ENCODE measurements around the gene DIAPH2.

The DIAPH2 gene

DNA sequence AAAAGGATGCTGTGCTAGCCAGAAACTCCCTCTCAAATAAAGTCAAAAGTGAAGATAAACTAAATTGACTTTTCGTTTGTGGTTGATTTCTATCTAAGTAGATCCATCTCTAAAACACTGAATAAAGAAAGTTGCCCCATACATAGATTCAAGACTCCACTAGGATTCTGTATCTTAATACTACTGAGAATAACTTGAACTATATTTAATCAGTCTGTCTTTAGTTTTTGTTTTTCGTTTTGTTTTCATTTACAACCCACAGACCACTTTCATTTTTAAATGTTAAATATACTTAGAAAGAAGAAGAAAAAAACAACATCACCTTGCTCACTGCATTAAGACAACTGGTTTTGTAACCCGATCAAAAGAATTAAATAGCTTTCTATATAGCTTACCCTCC is 854.1 kb downstream of the DIAPH2 start:
- no peaks in the 10 kb centered on the region for H3K4me1 ChIP-seq (ENCODE audit: control insufficient read depth in 1 of 2, insufficient read depth in 1 of 2, low read depth in 1 of 2, low read length in 1 of 2)
- TF ChIP-seq CTCF (IDR thresholded peaks at IDR 0.05), result no peak
- H3K27me3 ChIP-seq, result no peaks in the 10 kb centered on the region
- H3K36me3 ChIP-seq, result no peaks in the 10 kb centered on the region
- no peaks in the 10 kb centered on the region for H3K9me3 ChIP-seq
- no peak overlapping the region for H3K4me3 ChIP-seq (ENCODE audit: low read depth in 1 of 2, low read length in 1 of 2)
- H3K27ac ChIP-seq, result no peak overlapping the region

- no peak for TF ChIP-seq CTCF (IDR thresholded peaks at IDR 0.05)
- Histone ChIP-seq H3K4me1 (ENCODE audit: control insufficient read depth in 1 of 2, insufficient read depth in 1 of 2, low read depth in 1 of 2, low read length in 1 of 2) (no peaks in the 10 kb centered on the region), H3K4me3 (ENCODE audit: low read depth in 1 of 2, low read length in 1 of 2) (no peak overlapping the region), H3K27ac (no peak overlapping the region), H3K27me3 (no peaks in the 10 kb centered on the region), H3K9me3 (no peaks in the 10 kb centered on the region), H3K36me3 (no peaks in the 10 kb centered on the region)
These were observed 855.4 kb downstream of the DIAPH2 start for GRCh38 chrX:97539970-97540519.

DNA sequence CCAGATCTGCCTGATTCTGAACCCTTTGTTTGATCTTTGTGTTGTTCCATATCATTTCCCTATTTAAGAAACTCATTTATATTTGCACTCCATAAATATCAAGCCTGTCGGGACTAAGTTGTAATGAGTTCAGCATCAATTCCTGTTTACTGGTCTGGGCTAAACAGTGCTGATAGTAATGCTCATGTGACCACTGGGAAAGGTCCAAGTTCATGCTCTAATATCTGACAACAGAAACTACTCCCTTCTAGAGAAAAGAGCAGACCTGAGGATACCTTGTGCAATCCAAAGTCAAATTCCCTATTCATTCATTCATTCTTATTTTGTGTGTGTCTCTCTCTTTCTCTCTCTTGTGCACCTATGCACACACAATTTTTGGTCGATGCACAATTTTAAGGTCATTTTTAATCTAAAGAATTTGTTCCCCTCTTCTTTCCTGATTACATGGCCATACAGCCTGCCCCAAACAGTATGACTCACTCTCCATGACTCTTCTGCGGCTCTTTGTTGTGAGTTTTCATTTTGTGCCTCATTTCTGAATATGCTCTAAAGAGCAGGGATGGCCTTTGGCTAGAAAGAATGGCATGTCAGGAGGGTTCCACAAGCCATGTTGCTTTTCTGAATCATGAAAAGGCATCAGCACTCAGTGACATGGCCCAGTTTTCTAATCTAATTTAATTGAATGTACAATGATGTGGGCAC is 863.4 kb downstream of the DIAPH2 start:
- no peak overlapping the region for H3K4me3 ChIP-seq (ENCODE audit: low read depth in 1 of 2, low read length in 1 of 2)
- H3K36me3 ChIP-seq, result no peaks in the 10 kb centered on the region
- no peak for TF ChIP-seq CTCF (IDR thresholded peaks at IDR 0.05)
- no peaks in the 10 kb centered on the region for H3K9me3 ChIP-seq
- H3K27me3 ChIP-seq, result no peaks in the 10 kb centered on the region
- H3K27ac ChIP-seq, result no peak overlapping the region
- no peaks in the 10 kb centered on the region for H3K4me1 ChIP-seq (ENCODE audit: control insufficient read depth in 1 of 2, insufficient read depth in 1 of 2, low read depth in 1 of 2, low read length in 1 of 2)

DNA sequence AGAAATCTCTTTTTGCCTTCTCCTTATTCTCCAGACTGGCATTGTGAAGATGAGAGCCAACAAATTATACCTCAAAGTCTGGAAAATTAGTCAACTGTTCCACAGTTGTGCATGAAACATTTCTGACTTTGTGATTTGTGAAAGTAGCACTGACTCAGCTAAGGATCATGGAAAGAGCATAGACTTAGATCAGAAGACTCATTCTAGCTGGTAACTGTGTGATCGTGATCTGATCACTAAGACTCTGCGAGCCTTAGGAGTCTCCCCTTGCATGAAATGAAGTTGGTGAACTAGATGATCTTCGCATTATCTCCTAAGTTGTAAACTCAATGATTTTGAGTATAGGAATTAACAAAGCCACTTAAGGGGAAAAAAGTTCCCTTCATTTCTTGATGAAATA is 867.2 kb downstream of the DIAPH2 start:
- no peak for TF ChIP-seq CTCF (IDR thresholded peaks at IDR 0.05)
- H3K4me1 ChIP-seq (ENCODE audit: control insufficient read depth in 1 of 2, insufficient read depth in 1 of 2, low read depth in 1 of 2, low read length in 1 of 2), result no peaks in the 10 kb centered on the region
- no peak overlapping the region for H3K27ac ChIP-seq
- no peak overlapping the region for H3K4me3 ChIP-seq (ENCODE audit: low read depth in 1 of 2, low read length in 1 of 2)
- no peaks in the 10 kb centered on the region for H3K27me3 ChIP-seq
- no peaks in the 10 kb centered on the region for H3K36me3 ChIP-seq
- H3K9me3 ChIP-seq, result no peaks in the 10 kb centered on the region

DNA sequence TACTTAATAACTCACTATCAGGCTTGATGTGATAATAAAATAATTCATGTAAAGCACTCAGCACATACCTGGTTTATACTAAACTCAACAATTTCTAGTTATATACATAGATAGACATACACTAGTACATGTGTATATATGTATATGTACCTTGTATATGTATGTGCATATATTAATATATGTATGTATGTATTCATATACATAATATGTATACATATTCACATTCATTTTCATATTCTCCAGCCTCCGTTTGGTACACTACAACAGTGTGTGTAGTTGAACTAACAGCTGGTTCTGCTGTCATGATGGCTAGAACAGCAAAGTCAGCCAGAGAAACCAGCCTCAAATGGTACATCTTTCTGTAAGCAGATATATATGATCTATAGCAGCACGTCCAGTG is 869.2 kb downstream of the DIAPH2 start:
- no peak overlapping the region for H3K4me3 ChIP-seq (ENCODE audit: low read depth in 1 of 2, low read length in 1 of 2)
- H3K9me3 ChIP-seq, result no peaks in the 10 kb centered on the region
- no peak overlapping the region for H3K27ac ChIP-seq
- no peaks in the 10 kb centered on the region for H3K27me3 ChIP-seq
- H3K4me1 ChIP-seq (ENCODE audit: control insufficient read depth in 1 of 2, insufficient read depth in 1 of 2, low read depth in 1 of 2, low read length in 1 of 2), result no peaks in the 10 kb centered on the region
- no peaks in the 10 kb centered on the region for H3K36me3 ChIP-seq
- no peak for TF ChIP-seq CTCF (IDR thresholded peaks at IDR 0.05)

Data from neutrophil (primary cell).